ENCODE measurements around the gene GPR15.

DNA sequence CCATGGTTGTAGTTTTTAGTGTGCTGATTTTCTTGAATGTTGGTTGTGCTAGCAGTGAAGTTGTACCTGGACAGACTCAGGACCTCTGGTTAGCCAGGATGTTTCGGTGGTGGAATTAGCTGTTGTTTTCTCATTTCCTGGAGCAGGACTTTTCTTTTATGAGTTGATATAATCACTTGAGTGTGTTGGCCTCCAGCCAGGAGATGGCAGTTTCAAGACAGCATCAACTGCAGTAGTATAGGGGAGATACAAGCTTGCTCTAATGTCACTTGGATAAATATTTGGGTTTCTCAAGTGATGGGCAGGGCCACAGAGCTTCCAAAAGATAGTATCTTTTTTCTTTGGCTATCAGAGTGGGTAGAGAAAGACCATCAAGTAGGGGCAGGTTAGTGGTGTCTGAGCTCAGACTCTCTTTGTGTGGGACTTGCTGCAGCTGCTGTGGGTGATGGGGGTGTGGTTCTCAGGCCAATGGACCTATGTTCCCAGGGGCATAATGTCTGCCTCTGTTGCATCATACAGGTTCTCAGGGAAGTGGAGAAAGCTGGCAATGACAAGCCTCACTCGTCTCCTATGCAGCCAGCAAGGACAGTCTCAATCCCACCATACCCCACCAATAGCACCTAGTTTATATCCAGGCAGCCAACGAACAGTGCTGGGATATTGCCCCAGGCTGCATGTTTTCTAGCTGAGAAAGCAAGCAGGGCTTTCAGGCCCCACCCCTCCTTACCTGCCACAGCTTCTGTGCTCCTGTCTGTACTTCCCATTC lies 48.9 kb upstream of the GPR15 start:
- no peak for TF ChIP-seq POLR2A (IDR thresholded peaks at IDR 0.05)
- TF ChIP-seq, protein P1, sequence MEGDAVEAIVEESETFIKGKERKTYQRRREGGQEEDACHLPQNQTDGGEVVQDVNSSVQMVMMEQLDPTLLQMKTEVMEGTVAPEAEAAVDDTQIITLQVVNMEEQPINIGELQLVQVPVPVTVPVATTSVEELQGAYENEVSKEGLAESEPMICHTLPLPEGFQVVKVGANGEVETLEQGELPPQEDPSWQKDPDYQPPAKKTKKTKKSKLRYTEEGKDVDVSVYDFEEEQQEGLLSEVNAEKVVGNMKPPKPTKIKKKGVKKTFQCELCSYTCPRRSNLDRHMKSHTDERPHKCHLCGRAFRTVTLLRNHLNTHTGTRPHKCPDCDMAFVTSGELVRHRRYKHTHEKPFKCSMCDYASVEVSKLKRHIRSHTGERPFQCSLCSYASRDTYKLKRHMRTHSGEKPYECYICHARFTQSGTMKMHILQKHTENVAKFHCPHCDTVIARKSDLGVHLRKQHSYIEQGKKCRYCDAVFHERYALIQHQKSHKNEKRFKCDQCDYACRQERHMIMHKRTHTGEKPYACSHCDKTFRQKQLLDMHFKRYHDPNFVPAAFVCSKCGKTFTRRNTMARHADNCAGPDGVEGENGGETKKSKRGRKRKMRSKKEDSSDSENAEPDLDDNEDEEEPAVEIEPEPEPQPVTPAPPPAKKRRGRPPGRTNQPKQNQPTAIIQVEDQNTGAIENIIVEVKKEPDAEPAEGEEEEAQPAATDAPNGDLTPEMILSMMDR (IDR thresholded peaks at IDR 0.05 in 4 of 5, conservative IDR thresholded peaks at IDR 0.05 in 1 of 5), result no peak

Measured in gastrocnemius medialis (tissue), 4 donors.